Nephron (organoid): ENCODE measurements around the gene OR51G1.

Experiments used
- H3K27ac Mint-ChIP-seq, 3 experiments: 2 replicates each; pipeline ENCODE4 v1.8.0; 2020; ENCODE audit warnings: mixed read lengths in 3 of 3, mild to moderate bottlenecking in 2 of 3, moderate library complexity in 1 of 3
- H3K27me3 Mint-ChIP-seq: 2 replicates; pipeline ENCODE4 v1.8.0; 2021; ENCODE audit warnings: low read depth, mild to moderate bottlenecking, moderate library complexity, mixed read lengths
- H3K36me3 Mint-ChIP-seq: 2 replicates; pipeline ENCODE4 v1.8.0; 2020; ENCODE audit warnings: low read depth, mixed read lengths
- H3K4me1 Mint-ChIP-seq: 2 replicates; pipeline ENCODE4 v1.8.0; 2020; ENCODE audit warnings: mixed read lengths
- H3K4me3 Mint-ChIP-seq, 3 experiments: 2 replicates each; pipeline ENCODE4 v1.8.0; 2020; ENCODE audit warnings: mild to moderate bottlenecking in 3 of 3, mixed read lengths in 3 of 3, moderate library complexity in 2 of 3
- H3K9me3 Mint-ChIP-seq: 2 replicates; pipeline ENCODE4 v1.8.0; 2020; ENCODE audit warnings: mixed read lengths
- TF ChIP-seq, protein P1 (sequence below), 3 experiments: fragments of 200-600 bp; sonication (generic); IDR thresholded peaks; one replicate each; pipeline ENCODE4 v1.5.0; 2021; ENCODE audit warnings: antibody characterized with exemption in 3 of 3; ENCODE audit not compliant: unreplicated experiment in 3 of 3

The OR51G1 gene

DNA sequence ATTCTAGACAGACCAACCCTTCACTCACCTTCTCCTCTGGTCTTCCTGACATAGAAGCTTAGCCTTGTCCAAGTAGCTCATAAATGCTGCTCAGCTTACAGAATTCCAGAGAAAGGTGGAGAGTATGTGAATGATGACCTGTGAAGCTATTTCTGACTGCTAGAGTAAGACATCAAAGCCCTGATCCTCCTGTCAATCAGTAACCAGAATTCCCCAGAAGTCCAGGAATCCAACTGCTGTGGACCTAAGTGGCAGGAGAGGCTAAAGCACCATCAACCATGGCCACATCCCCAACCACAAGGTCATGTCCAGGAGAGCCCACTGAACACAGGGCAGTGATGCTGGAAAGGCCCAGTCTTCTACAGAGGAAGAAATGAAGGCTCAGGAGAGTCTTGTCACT lies 7.6 kb downstream of the OR51G1 start:
- H3K36me3 Mint-ChIP-seq, result no peaks in the 10 kb centered on the region
- H3K27me3 Mint-ChIP-seq, result no peaks in the 10 kb centered on the region
- H3K27ac Mint-ChIP-seq, result peak overlapping the region; percentile 43 to 89 (median 82)
- no peaks in the 10 kb centered on the region for H3K9me3 Mint-ChIP-seq
- peaks cover 6% of the 10 kb centered on the region for H3K4me1 Mint-ChIP-seq
- no peak overlapping the region for H3K4me3 Mint-ChIP-seq
- TF ChIP-seq, protein P1, sequence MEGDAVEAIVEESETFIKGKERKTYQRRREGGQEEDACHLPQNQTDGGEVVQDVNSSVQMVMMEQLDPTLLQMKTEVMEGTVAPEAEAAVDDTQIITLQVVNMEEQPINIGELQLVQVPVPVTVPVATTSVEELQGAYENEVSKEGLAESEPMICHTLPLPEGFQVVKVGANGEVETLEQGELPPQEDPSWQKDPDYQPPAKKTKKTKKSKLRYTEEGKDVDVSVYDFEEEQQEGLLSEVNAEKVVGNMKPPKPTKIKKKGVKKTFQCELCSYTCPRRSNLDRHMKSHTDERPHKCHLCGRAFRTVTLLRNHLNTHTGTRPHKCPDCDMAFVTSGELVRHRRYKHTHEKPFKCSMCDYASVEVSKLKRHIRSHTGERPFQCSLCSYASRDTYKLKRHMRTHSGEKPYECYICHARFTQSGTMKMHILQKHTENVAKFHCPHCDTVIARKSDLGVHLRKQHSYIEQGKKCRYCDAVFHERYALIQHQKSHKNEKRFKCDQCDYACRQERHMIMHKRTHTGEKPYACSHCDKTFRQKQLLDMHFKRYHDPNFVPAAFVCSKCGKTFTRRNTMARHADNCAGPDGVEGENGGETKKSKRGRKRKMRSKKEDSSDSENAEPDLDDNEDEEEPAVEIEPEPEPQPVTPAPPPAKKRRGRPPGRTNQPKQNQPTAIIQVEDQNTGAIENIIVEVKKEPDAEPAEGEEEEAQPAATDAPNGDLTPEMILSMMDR (IDR thresholded peaks at IDR 0.05; ENCODE audit: unreplicated experiment in 3 of 3), result no peak

DNA sequence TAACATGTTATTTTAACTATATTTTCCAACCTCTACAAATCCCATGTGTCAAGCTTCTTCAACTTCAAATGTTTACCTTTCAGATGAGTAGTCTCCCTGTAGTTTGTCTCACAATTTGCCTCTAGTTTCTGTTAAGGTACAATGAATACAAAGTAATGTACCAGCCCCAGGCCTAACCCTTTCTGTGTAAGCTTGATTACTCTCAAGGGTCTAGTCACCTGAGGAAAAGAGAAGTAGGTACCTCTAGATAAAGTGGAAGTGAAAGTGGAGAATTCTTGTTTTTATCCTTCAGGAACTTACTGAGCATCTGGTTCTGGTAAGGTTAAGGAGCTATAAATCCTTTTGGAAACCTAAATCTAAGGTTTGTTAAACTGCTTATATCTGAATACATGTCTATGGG lies 20.7 kb downstream of the OR51G1 start, which contains the start of gene OR51A7:
TSS of gene OR51A7 (plus strand) at position 300 of the 400 bp plus-strand sequence. CDS start 3,587 bp downstream, outside the sequence.
- no peak within 1 kb of the TSS for H3K4me3 Mint-ChIP-seq
- no peaks in the 10 kb centered on the region for H3K36me3 Mint-ChIP-seq
- H3K9me3 Mint-ChIP-seq, result peaks cover 3% of the 10 kb centered on the region
- H3K4me1 Mint-ChIP-seq, result no peaks in the 10 kb centered on the region
- H3K27me3 Mint-ChIP-seq, result no peaks in the 10 kb centered on the region
- TF ChIP-seq, protein P1 (IDR thresholded peaks at IDR 0.05; ENCODE audit: unreplicated experiment in 3 of 3), result no peak
- no peak within 1 kb of the TSS for H3K27ac Mint-ChIP-seq

GRCh38 chr11:4891996-4892640 lies 32.0 kb downstream of the OR51G1 start:
- TF ChIP-seq, protein P1 (IDR thresholded peaks at IDR 0.05; ENCODE audit: unreplicated experiment in 3 of 3), result no peak
- Mint-ChIP-seq H3K9me3 (no peaks in the 10 kb centered on the region), H3K4me1 (peaks cover 9% of the 10 kb centered on the region), H3K27me3 (no peaks in the 10 kb centered on the region), H3K4me3 (no peak overlapping the region), H3K36me3 (no peaks in the 10 kb centered on the region), H3K27ac (no peak overlapping the region)

GRCh38 chr11:4890279-4890678 lies 33.9 kb downstream of the OR51G1 start:
- no peak overlapping the region for H3K4me3 Mint-ChIP-seq
- TF ChIP-seq, protein P1 (IDR thresholded peaks at IDR 0.05; ENCODE audit: unreplicated experiment in 3 of 3), result no peak
- no peaks in the 10 kb centered on the region for H3K36me3 Mint-ChIP-seq
- peaks cover 9% of the 10 kb centered on the region for H3K4me1 Mint-ChIP-seq
- H3K9me3 Mint-ChIP-seq, result no peaks in the 10 kb centered on the region
- H3K27me3 Mint-ChIP-seq, result no peaks in the 10 kb centered on the region
- H3K27ac Mint-ChIP-seq, result no peak overlapping the region

DNA sequence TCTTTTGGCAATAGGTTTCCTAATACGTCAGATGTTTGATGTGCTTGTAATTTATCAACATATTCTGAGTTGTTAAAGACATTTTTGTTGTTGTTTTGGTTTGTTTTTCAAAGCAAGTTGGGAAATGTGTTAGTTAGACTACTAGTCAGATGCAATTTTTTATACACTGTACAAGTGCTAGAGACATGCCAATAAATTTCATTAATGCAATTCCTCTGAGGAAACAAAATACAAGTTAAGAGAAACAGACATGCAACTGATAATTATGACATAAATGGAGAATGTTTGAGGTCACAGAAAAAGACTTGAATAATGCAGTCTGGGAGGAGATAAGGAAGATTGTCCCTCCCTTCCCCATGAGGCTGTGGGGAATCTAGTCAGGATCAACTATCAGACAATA lies 36.5 kb downstream of the OR51G1 start:
- TF ChIP-seq, protein P1 (IDR thresholded peaks at IDR 0.05; ENCODE audit: unreplicated experiment in 3 of 3), result no peak
- peaks cover 25% of the 10 kb centered on the region for H3K4me1 Mint-ChIP-seq
- H3K27ac Mint-ChIP-seq, result peak overlapping the region in 1 of 3 experiments; percentile 13
- no peaks in the 10 kb centered on the region for H3K9me3 Mint-ChIP-seq
- no peaks in the 10 kb centered on the region for H3K36me3 Mint-ChIP-seq
- H3K4me3 Mint-ChIP-seq, result no peak overlapping the region
- H3K27me3 Mint-ChIP-seq, result no peaks in the 10 kb centered on the region

DNA sequence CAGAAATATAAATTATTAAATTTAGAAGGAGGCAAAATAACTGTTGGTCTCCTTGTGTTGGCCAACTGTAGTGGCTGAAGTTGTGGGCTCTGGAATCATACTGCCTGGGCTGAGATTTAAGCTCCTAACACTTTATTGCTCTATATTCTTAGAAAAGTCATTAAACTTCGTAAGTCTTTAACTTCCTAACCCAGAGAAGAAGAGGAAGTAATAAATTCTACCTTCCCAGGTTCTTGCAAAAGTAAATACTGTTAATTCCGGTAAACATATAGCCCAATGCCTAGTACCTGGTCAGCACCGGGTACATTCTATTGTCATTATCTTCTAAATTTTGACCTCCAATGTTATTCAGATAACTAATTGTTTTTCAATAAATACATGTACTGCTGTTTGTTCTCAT lies 38.0 kb downstream of the OR51G1 start:
- Mint-ChIP-seq H3K4me3 (no peak overlapping the region), H3K4me1 (peaks cover 33% of the 10 kb centered on the region), H3K27ac (no peak overlapping the region), H3K9me3 (no peaks in the 10 kb centered on the region), H3K27me3 (no peaks in the 10 kb centered on the region), H3K36me3 (no peaks in the 10 kb centered on the region)
- TF ChIP-seq, protein P1 (IDR thresholded peaks at IDR 0.05; ENCODE audit: unreplicated experiment in 3 of 3), result no peak
